Lower lobe of right lung (tissue), 2 donors: Measurements from ENCODE around the gene C1QB. TPM values are rescaled to one million over a fixed set of nuclear protein-coding genes. Genes with fewer than 3 reads are reported as not detected.

Experiments used
- ATAC-seq, 2 donors: fragments of 200-7000 bp; cut with Tn5 transposase; one replicate each; pipeline ENCODE4 v1.9.1; 2020 to 2022; ENCODE audit warnings: mild to moderate bottlenecking in 2 of 2, moderate library complexity in 2 of 2
- DNase-seq: peaks from one replicate; pipeline ENCODE4 v3.0.0-alpha.2; 2020
- H3K27ac ChIP-seq: fragments of 200-600 bp; one replicate; pipeline ENCODE4 v1.8.0; 2022
- H3K27me3 ChIP-seq: fragments of 200-600 bp; one replicate; pipeline ENCODE4 v1.8.0; 2022; ENCODE audit warnings: low read depth
- H3K36me3 ChIP-seq: fragments of 200-600 bp; one replicate; pipeline ENCODE4 v1.8.0; 2022; ENCODE audit warnings: mild to moderate bottlenecking
- H3K4me1 ChIP-seq: fragments of 200-600 bp; one replicate; pipeline ENCODE4 v1.8.0; 2022
- H3K4me3 ChIP-seq: fragments of 200-600 bp; one replicate; pipeline ENCODE4 v1.8.0; 2022; ENCODE audit warnings: mild to moderate bottlenecking
- H3K9me3 ChIP-seq: fragments of 200-600 bp; one replicate; pipeline ENCODE4 v1.8.0; 2022
- intact Hi-C: fragments of 100-400 bp; cut with DNase I; formaldehyde crosslinking; loops from one replicate; pipeline ENCODE4 v1.11.0; 2022
- total RNA-seq: library from RNA; stranded (reverse); fragmentation: NEBNext Ultra II Directional; extraction: Animal tissue kit (Norgen Biotek cat#: 25700); gene quantifications from one replicate; pipeline ENCODE4 v1.2.1, GENCODE V29; 2021
- TF ChIP-seq, protein P1 (sequence below): fragments of 200-600 bp; IDR thresholded peaks from one replicate; pipeline ENCODE4 v1.8.0; 2022; ENCODE audit warnings: antibody characterized with exemption, mild to moderate bottlenecking
- donor health status: DM: no; HTN: yes; CAD: no; lungs with severe emphysema.

Gene C1QB
- total RNA-seq, 1 donor from 2014 or later: 1,524 TPM

GRCh38 chr1:22616571-22616970 lies 36.5 kb upstream of the C1QB start:
- DNase-seq (no peak), ATAC-seq (no peak)
- Histone ChIP-seq H3K27ac (no peak overlapping the region), H3K36me3 (no peaks in the 10 kb centered on the region), H3K9me3 (no peaks in the 10 kb centered on the region), H3K4me3 (no peak overlapping the region), H3K4me1 (no peaks in the 10 kb centered on the region), H3K27me3 (peaks cover 53% of the 10 kb centered on the region)
- intact Hi-C loops: no loop called here
- TF ChIP-seq, protein P1, sequence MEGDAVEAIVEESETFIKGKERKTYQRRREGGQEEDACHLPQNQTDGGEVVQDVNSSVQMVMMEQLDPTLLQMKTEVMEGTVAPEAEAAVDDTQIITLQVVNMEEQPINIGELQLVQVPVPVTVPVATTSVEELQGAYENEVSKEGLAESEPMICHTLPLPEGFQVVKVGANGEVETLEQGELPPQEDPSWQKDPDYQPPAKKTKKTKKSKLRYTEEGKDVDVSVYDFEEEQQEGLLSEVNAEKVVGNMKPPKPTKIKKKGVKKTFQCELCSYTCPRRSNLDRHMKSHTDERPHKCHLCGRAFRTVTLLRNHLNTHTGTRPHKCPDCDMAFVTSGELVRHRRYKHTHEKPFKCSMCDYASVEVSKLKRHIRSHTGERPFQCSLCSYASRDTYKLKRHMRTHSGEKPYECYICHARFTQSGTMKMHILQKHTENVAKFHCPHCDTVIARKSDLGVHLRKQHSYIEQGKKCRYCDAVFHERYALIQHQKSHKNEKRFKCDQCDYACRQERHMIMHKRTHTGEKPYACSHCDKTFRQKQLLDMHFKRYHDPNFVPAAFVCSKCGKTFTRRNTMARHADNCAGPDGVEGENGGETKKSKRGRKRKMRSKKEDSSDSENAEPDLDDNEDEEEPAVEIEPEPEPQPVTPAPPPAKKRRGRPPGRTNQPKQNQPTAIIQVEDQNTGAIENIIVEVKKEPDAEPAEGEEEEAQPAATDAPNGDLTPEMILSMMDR: no peak

- ATAC-seq: no peak
- Histone ChIP-seq H3K4me3 (no peak overlapping the region), H3K27me3 (peaks cover 56% of the 10 kb centered on the region), H3K9me3 (no peaks in the 10 kb centered on the region), H3K27ac (no peak overlapping the region), H3K4me1 (no peaks in the 10 kb centered on the region), H3K36me3 (no peaks in the 10 kb centered on the region)
- intact Hi-C loops: no loop called here
- TF ChIP-seq, protein P1: no peak
- no peak for DNase-seq
Observed at GRCh38 chr1:22618056-22618455, 35.0 kb upstream of the C1QB start.

- Histone ChIP-seq H3K27me3 (peaks cover 64% of the 10 kb centered on the region), H3K4me3 (no peak overlapping the region), H3K36me3 (no peaks in the 10 kb centered on the region), H3K9me3 (no peaks in the 10 kb centered on the region), H3K27ac (no peak overlapping the region), H3K4me1 (no peaks in the 10 kb centered on the region)
- intact Hi-C loops: no loop called here
- TF ChIP-seq, protein P1: no peak
- DNase-seq (no peak), ATAC-seq (no peak)
Observed at GRCh38 chr1:22619252-22619651, 33.8 kb upstream of the C1QB start.

GRCh38 chr1:22619798-22620197 lies 33.2 kb upstream of the C1QB start:
- peaks cover 65% of the 10 kb centered on the region for H3K27me3 ChIP-seq
- intact Hi-C loops: no loop called here
- no peaks in the 10 kb centered on the region for H3K9me3 ChIP-seq
- no peak overlapping the region for H3K27ac ChIP-seq
- H3K4me1 ChIP-seq: no peaks in the 10 kb centered on the region
- ATAC-seq (no peak), DNase-seq (no peak)
- H3K36me3 ChIP-seq: no peaks in the 10 kb centered on the region
- no peak overlapping the region for H3K4me3 ChIP-seq
- TF ChIP-seq, protein P1: no peak

- H3K27me3 ChIP-seq: peaks cover 72% of the 10 kb centered on the region
Observed at GRCh38 chr1:22621761-22622160, 31.3 kb upstream of the C1QB start.

More at GRCh38 chr1:22621761-22622160, 31.3 kb upstream of the C1QB start:
- no peak for DNase-seq
- Histone ChIP-seq H3K4me3 (no peak overlapping the region), H3K4me1 (no peaks in the 10 kb centered on the region), H3K36me3 (no peaks in the 10 kb centered on the region), H3K27ac (no peak overlapping the region), H3K9me3 (no peaks in the 10 kb centered on the region)
- TF ChIP-seq, protein P1: no peak
- ATAC-seq: no peak
- intact Hi-C loops: no loop called here
